HepG2 (cell line): ENCODE data around the gene AP2B1. TPM values are rescaled to one million over a fixed set of nuclear protein-coding genes. Genes with fewer than 3 reads are reported as not detected.
A peak's percentile ranks its signal among the peaks of the same experiment; 100 is the strongest.

Experiments
- ATAC-seq: fragments of 200-7000 bp; cut with Tn5 transposase; 3 replicates; pipeline ENCODE4 v1.9.1; 2020; ENCODE audit warnings: mild to moderate bottlenecking, moderate library complexity
- BruUV-seq: library from RNA; stranded (reverse); fragments of 400-500 nt; replicated peaks from 2 replicates; lab custom pipeline; 2021; lab: Mats Ljungman, UMichigan
- CTCF ChIA-PET: fragments of 300-600 bp; formaldehyde crosslinking; extraction: SDS; loops from one replicate; lab custom pipeline; 2021; ENCODE audit warnings: low total read pairs, inconsistent platforms, low intra/inter-chr PET ratio; lab: Yijun Ruan, JAX
- POLR2A ChIA-PET: fragments of 350-600 bp; sonication (Branson Sonifier 250); formaldehyde crosslinking; loops from one replicate; lab custom pipeline; 2020; ENCODE audit warnings: antibody characterized with exemption, inconsistent platforms; lab: Yijun Ruan, JAX
- DNase-seq: peaks from one replicate; pipeline ENCODE4 v3.0.0-alpha.2; 2015; ENCODE audit warnings: low spot score
- FAIRE-seq: peaks from 3 replicates; lab custom pipeline; 2011; peaks lifted over from hg19 to GRCh38; lab: Jason Lieb, UNC
- H2AFZ ChIP-seq: one replicate; pipeline ENCODE4 v1.6.1; 2011; ENCODE audit warnings: low read length, inconsistent platforms
- H3K27ac ChIP-seq: fragments of 300-600 bp; 3 replicates; pipeline ENCODE4 v1.8.0; 2011; ENCODE audit warnings: mixed run types, mild to moderate bottlenecking, mixed read lengths, low read length, inconsistent platforms; ENCODE audit not compliant: insufficient read depth; ENCODE audit errors: extremely low read length
- H3K27me3 ChIP-seq, 2 experiments: fragments of 200-600 bp in 1 of 2; 2 replicates in 1 of 2; 3 replicates in 1 of 2; pipeline versions ENCODE4 v1.6.0 to v1.8.0; 2011; ENCODE audit warnings: low read length in 2 of 2, mild to moderate bottlenecking in 2 of 2, moderate library complexity in 2 of 2, inconsistent platforms in 1 of 2; ENCODE audit not compliant: insufficient read depth in 2 of 2, control insufficient read depth in 1 of 2
- H3K36me3 ChIP-seq, 2 experiments: fragments of 200-600 bp in 1 of 2; replicated peaks in 1 of 2; 2 replicates in 1 of 2; 3 replicates in 1 of 2; pipeline versions ENCODE4 v1.5.1 to v1.8.0; 2011; ENCODE audit warnings: low read length in 2 of 2, inconsistent platforms in 1 of 2; ENCODE audit not compliant: insufficient read depth in 2 of 2, control insufficient read depth in 1 of 2
- H3K4me1 ChIP-seq: 2 replicates; pipeline ENCODE4 v1.5.1; 2012; ENCODE audit warnings: low read length, inconsistent platforms; ENCODE audit not compliant: insufficient read depth
- H3K4me2 ChIP-seq: 2 replicates; pipeline ENCODE4 v1.6.0; 2011; ENCODE audit warnings: low read depth, low read length, inconsistent platforms
- H3K4me3 ChIP-seq, 3 experiments: fragments of 200-600 bp in 1 of 3; sonication (generic), shearing (Covaris generic) in 1 of 3; replicated peaks in 1 of 3; 2 replicates each; pipeline ENCODE4 v1.5.1; 2011 to 2016; ENCODE audit warnings: low read length in 3 of 3, inconsistent platforms in 2 of 3, low read depth in 2 of 3, mild to moderate bottlenecking in 2 of 3, control low read depth in 1 of 3, mixed read lengths in 1 of 3; ENCODE audit not compliant: insufficient read depth in 1 of 3
- H3K79me2 ChIP-seq: one replicate; pipeline ENCODE4 v1.6.1; 2011; ENCODE audit warnings: low read length, inconsistent platforms; ENCODE audit not compliant: insufficient read depth
- H3K9ac ChIP-seq: 2 replicates; pipeline ENCODE4 v1.6.0; 2011; ENCODE audit warnings: mild to moderate bottlenecking, low read depth, low read length, inconsistent platforms; ENCODE audit not compliant: insufficient read depth
- H3K9me3 ChIP-seq: 2 replicates; pipeline ENCODE4 v1.5.1; 2012; ENCODE audit warnings: mild to moderate bottlenecking, low read length
- H4K20me1 ChIP-seq: 2 replicates; pipeline ENCODE4 v1.6.0; 2011; ENCODE audit warnings: inconsistent platforms, mild to moderate bottlenecking, low read length, moderate library complexity; ENCODE audit not compliant: insufficient read depth
- HDAC2 ChIP-seq: sonication (generic); formaldehyde crosslinking; IDR thresholded peaks from 2 replicates; pipeline ENCODE4 v1.4.0; 2020; ENCODE audit warnings: missing genetic modification reagents
- NFKB2 ChIP-seq: sonication (generic); formaldehyde crosslinking; IDR thresholded peaks from 2 replicates; pipeline ENCODE4 v1.4.0; 2020; ENCODE audit warnings: missing genetic modification reagents, borderline replicate concordance
- SP1 ChIP-seq, 2 experiments: fragments of 450-650 bp in 1 of 2; sonication (generic) in 1 of 2; formaldehyde crosslinking in 1 of 2; IDR thresholded peaks; 2 replicates each; pipeline versions ENCODE4 v1.4.0 to v1.6.1; 2016 to 2020; ENCODE audit warnings: missing genetic modification reagents in 1 of 2
- TARDBP ChIP-seq: sonication (generic); formaldehyde crosslinking; IDR thresholded peaks from 2 replicates; pipeline ENCODE4 v1.8.0; 2022; ENCODE audit warnings: mild to moderate bottlenecking, missing genetic modification reagents
- THAP7 ChIP-seq: sonication (generic); formaldehyde crosslinking; IDR thresholded peaks from 2 replicates; pipeline ENCODE4 v1.8.1; 2023; ENCODE audit warnings: mild to moderate bottlenecking, missing genetic modification reagents
- ZNF407 ChIP-seq: sonication (generic); formaldehyde crosslinking; IDR thresholded peaks from one replicate; pipeline ENCODE4 v1.5.1; 2020; ENCODE audit warnings: mild to moderate bottlenecking, missing genetic modification reagents; ENCODE audit errors: not compliant biosample characterization
- ZNF451 ChIP-seq: sonication (generic); formaldehyde crosslinking; IDR thresholded peaks from 2 replicates; pipeline ENCODE4 v1.5.0; 2020; ENCODE audit warnings: mild to moderate bottlenecking, missing genetic modification reagents
- ZNF574 ChIP-seq: sonication (generic); formaldehyde crosslinking; IDR thresholded peaks from 2 replicates; pipeline ENCODE4 v1.4.0; 2020; ENCODE audit warnings: missing genetic modification reagents
- ZNF747 ChIP-seq: sonication (generic); formaldehyde crosslinking; IDR thresholded peaks from 2 replicates; pipeline ENCODE4 v1.8.1; 2023; ENCODE audit warnings: missing genetic modification reagents, mild to moderate bottlenecking, borderline replicate concordance
- WGBS: methylation state at CpG from one replicate; pipeline ENCODE4 v1.1.6; 2017; ENCODE audit warnings: low lambda C conversion rate; 5-methylcytosine and 5-hydroxymethylcytosine counted together
- in situ Hi-C: cut with HindIII; loops from 2 replicates; pipeline ENCODE4 v1.10.0; 2017; ENCODE audit warnings: low pct_unique_long_range_greater_than_20kb; ENCODE audit not compliant: extremely low pct_ligation_motif_present
- intact Hi-C: fragments of 100-400 bp; cut with micrococcal nuclease; formaldehyde crosslinking; loops from one replicate; pipeline ENCODE4 v1.10.0; 2022; ENCODE audit not compliant: unreplicated experiment
- polyA plus RNA-seq, 8 experiments: library from polyadenylated mRNA; depleted of rRNA in 3 of 8; stranded (reverse) in 7 of 8; unstranded in 1 of 8; fragments of >200 nt; fragmentation: Illumina TruSeq in 4 of 8; extraction: Trizol in 4 of 8; gene quantifications; 2 replicates each; pipeline versions ENCODE4 v1.2.1 to v1.2.3, GENCODE V29; 2011 to 2016; ENCODE audit warnings: low read depth in 4 of 8, missing spikeins in 1 of 8, mixed read lengths in 1 of 8; ENCODE audit not compliant: insufficient read depth in 1 of 8
- total RNA-seq, 5 experiments: library from RNA; depleted of rRNA; stranded (reverse); fragments of >200 nt; fragmentation: Illumina TruSeq; extraction: Trizol; gene quantifications; 2 replicates each; pipeline ENCODE4 v1.2.3, GENCODE V29; 2016; ENCODE audit warnings: low read depth in 1 of 5

Gene AP2B1
- total and polyA plus RNA-seq, 2 of the 13 experiments (the other 11 are each of a cell fraction or from before 2014, with no cell fraction given): 23.8 to 71.3 TPM

- intact Hi-C loops (no loop called here), in situ Hi-C loops (loop anchor here (25.0 kb wide), 1 partner anchor 419 kb away; no protein-coding TSS in a partner anchor)
- DNase-seq (peak; percentile 41), FAIRE-seq (no peak), ATAC-seq (peak; percentile 88)
- Histone ChIP-seq H2AFZ (no peak within 1 kb of the TSS), H3K27me3 (no peaks in the 10 kb centered on the region), H3K36me3 (no peaks in the 10 kb centered on the region), H3K9ac (peak within 1 kb of the TSS; percentile 65), H3K79me2 (peaks cover 2% of the 10 kb centered on the region), H3K27ac (peak within 1 kb of the TSS; percentile 36), H4K20me1 (no peaks in the 10 kb centered on the region), H3K4me1 (peaks cover 31% of the 10 kb centered on the region), H3K4me2 (peak within 1 kb of the TSS; percentile 96), H3K4me3 (peak within 1 kb of the TSS; percentile 68 to 87 (median 70)), H3K9me3 (no peaks in the 10 kb centered on the region)
- WGBS: 0% methylated on average over 8 of the region's 44 CpGs
- BruUV-seq: no TSS peak
- ChIA-PET CTCF (no interaction called here), POLR2A (interaction anchor here (0.8 to 1.8 kb wide), 6 partner anchors 16 to 153 kb away, joined by 3 to 7 read pairs (median 4); partner anchors contain the start of genes PEX12 and TAF15)
- TF ChIP-seq HDAC2 (CRISPR knock-in tag): peak; percentile 28; the same call in 1 of the 2 replicates
- TF ChIP-seq ZNF451 (CRISPR knock-in tag): 0 out of 2 replicates have a peak, but pooled peaks have one; percentile 20
- peak; percentile 34; the same call in 1 of the 2 replicates for TF ChIP-seq NFKB2 (CRISPR knock-in tag)
- 0 out of 2 replicates have a peak, but pooled peaks have one; percentile 27 for TF ChIP-seq THAP7 (CRISPR knock-in tag)
- TF ChIP-seq SP1 (IDR thresholded peaks at IDR 0.05): no peak
- no peak for TF ChIP-seq SP1 (CRISPR knock-in tag; IDR thresholded peaks at IDR 0.05)
- peak; percentile 55 for TF ChIP-seq ZNF574 (CRISPR knock-in tag)
- no peak for TF ChIP-seq ZNF407
- TF ChIP-seq ZNF747 (CRISPR knock-in tag): 0 out of 2 replicates have a peak, but pooled peaks have one; percentile 31
- TF ChIP-seq TARDBP (CRISPR knock-in tag): 0 out of 2 replicates have a peak, but pooled peaks have one; percentile 25
Measured at GRCh38 chr17:35731239-35731916, 144.3 kb downstream of the AP2B1 start, which contains the start of gene RASL10B. RASL10B (plus strand) TSS chr17:35731639; CDS start chr17:35735185, 3,546 bp downstream.
